Mammary epithelial cell (primary cell): ENCODE results near the gene LHX4.

Experiments
- EZH2 ChIP-seq: IDR thresholded peaks from 2 replicates; pipeline ENCODE4 v1.6.1; 2012; ENCODE audit warnings: low read length, inconsistent platforms, borderline replicate concordance
- TF ChIP-seq, protein P1 (sequence below), 2 donors: IDR thresholded peaks in 1 of 2; conservative IDR thresholded peaks in 1 of 2; 2 replicates each; pipeline ENCODE4 v1.5.1; 2011 to 2012; ENCODE audit warnings: inconsistent platforms in 2 of 2, low read length in 2 of 2, mild to moderate bottlenecking in 2 of 2, control low read depth in 1 of 2, low read depth in 1 of 2; ENCODE audit not compliant: insufficient read depth in 1 of 2; ENCODE audit errors: extremely low read depth in 1 of 2

DNA sequence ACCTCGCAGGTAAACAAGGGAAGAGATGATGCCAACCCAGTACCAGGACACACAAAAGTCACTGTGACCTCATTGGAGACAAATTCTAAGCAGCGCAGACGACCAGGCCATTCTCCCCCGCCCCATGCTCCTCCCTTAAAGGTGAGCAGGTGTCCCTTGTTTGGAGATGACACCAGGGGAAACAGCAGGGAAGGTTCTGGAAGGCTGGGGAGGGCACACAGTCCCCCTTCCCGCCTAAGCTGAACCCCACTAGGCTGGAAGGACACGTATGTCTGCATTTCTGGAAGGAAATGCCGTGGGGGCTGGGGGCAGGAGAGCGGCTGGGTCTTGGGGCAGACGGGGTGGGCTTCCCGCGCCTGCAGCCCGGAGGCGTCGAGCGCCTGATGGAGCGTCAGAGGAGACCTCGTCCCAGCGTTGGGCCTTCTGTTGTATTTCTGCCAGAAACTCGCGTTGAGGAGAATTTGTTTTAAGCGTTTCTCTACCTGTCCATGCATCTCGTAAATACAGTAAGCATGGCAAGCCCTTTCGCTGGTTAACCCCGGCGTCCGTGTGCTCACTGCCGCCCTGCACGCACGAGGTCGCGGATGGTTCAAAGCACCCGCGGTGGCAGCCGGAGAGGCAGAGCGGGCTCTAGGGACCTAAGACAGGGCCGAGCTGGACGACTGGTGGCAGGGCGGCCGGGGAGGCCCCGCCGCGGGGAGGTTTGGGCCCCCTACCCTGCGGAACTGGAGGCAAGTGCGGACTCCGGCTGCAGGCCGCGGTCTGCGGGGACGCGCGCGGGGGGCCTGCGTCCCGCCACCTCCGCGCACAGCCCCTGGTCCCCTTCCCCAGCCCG is 1.2 kb upstream of the LHX4 start:
- TF ChIP-seq, protein P1, sequence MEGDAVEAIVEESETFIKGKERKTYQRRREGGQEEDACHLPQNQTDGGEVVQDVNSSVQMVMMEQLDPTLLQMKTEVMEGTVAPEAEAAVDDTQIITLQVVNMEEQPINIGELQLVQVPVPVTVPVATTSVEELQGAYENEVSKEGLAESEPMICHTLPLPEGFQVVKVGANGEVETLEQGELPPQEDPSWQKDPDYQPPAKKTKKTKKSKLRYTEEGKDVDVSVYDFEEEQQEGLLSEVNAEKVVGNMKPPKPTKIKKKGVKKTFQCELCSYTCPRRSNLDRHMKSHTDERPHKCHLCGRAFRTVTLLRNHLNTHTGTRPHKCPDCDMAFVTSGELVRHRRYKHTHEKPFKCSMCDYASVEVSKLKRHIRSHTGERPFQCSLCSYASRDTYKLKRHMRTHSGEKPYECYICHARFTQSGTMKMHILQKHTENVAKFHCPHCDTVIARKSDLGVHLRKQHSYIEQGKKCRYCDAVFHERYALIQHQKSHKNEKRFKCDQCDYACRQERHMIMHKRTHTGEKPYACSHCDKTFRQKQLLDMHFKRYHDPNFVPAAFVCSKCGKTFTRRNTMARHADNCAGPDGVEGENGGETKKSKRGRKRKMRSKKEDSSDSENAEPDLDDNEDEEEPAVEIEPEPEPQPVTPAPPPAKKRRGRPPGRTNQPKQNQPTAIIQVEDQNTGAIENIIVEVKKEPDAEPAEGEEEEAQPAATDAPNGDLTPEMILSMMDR (conservative IDR thresholded peaks at IDR 0.05 in 1 of 2, IDR thresholded peaks at IDR 0.05 in 1 of 2; ENCODE audit: extremely low read depth in 1 of 2, insufficient read depth in 1 of 2, low read depth in 1 of 2, low read length in 2 of 2), result no peak
- peak; percentile 66 for TF ChIP-seq EZH2
